Activated CD8-positive, alpha-beta memory T cell treated with anti-CD3 and anti-CD28 coated beads, Interleukin-2, amount 50 U/mL, for 48 hours (primary cell): ENCODE data around the gene LILRA1.
"Not testable (repeated sequence)": the region's sequence is repeated elsewhere in the genome, so short reads cannot be mapped to it uniquely, and the experiment has no call there.

ENCODE experiments used
- DNase-seq: peaks from one replicate; pipeline ENCODE4 v3.0.0-alpha.2; 2020

The LILRA1 gene

DNA sequence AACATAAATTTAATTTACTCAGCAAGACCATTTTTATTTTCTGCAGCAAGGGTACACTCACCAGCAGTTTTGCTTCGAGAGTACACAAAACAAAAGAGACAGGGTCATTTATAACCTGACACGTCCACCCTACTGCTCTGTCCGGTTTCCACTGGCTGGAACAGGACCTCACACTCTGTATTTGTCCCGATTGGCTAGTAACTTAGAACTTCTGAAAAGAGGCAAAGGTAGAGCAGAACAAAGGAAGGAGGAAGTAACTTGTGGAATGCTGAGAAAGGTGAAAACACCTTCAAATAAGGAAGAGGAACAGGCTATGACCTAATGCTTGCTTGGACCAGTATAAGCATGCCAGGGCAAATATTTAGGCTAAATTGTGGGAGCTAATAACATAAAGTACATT lies 34.5 kb downstream of the LILRA1 start:
- DNase-seq = not testable (repeated sequence)

- DNase-seq = not testable (repeated sequence)
Observed at GRCh38 chr19:54630262-54630661, 36.8 kb downstream of the LILRA1 start, which contains the start of gene LILRB1. Gene LILRB1 (plus strand): TSS chr19:54630484. CDS start chr19:54631074, 590 bp downstream.

DNA sequence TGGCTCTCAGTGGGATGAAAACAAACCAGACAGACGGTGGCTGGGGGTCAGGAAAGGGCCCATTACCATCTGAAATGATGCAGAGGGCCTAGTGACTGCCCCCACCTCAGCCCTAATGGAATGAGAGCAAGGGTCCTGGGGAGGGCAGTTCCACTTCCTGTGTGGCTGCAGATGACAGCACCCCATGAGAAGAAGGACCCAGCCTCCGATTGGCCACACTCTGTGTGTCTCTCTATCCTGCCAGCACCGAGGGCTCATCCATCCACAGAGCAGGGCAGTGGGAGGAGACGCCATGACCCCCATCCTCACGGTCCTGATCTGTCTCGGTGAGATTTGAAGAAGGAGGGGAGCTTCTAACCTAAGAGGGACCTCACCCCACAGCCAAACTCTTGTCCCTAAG lies 37.4 kb downstream of the LILRA1 start:
- no peak for DNase-seq

DNA sequence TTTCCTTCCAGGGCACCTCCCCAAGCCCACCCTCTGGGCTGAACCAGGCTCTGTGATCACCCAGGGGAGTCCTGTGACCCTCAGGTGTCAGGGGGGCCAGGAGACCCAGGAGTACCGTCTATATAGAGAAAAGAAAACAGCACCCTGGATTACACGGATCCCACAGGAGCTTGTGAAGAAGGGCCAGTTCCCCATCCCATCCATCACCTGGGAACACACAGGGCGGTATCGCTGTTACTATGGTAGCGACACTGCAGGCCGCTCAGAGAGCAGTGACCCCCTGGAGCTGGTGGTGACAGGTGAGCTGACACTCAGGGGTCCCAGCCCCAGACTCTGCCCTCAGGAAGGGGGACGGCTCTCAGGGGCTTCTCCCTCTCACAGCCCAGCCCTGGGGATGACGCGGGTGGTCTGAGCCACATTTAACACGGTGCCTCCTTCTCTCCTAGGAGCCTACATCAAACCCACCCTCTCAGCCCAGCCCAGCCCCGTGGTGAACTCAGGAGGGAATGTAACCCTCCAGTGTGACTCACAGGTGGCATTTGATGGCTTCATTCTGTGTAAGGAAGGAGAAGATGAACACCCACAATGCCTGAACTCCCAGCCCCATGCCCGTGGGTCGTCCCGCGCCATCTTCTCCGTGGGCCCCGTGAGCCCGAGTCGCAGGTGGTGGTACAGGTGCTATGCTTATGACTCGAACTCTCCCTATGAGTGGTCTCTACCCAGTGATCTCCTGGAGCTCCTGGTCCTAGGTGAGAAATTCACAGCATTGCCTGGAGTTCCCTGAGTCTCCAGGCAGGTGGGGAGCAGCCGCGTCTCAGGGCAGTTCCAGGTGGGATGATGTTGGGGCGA lies 38.3 kb downstream of the LILRA1 start:
- not testable (repeated sequence) for DNase-seq

DNA sequence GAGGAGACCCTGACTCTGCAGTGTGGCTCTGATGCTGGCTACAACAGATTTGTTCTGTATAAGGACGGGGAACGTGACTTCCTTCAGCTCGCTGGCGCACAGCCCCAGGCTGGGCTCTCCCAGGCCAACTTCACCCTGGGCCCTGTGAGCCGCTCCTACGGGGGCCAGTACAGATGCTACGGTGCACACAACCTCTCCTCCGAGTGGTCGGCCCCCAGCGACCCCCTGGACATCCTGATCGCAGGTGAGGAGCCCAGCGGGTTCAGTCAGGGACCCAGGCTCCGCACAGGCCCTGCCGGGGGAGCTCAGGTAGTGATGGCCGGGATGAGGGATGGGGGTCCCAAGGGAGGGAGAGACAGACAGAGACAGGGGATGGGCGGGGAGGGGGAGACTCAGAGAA lies 39.1 kb downstream of the LILRA1 start:
- DNase-seq = not testable (repeated sequence)

DNA sequence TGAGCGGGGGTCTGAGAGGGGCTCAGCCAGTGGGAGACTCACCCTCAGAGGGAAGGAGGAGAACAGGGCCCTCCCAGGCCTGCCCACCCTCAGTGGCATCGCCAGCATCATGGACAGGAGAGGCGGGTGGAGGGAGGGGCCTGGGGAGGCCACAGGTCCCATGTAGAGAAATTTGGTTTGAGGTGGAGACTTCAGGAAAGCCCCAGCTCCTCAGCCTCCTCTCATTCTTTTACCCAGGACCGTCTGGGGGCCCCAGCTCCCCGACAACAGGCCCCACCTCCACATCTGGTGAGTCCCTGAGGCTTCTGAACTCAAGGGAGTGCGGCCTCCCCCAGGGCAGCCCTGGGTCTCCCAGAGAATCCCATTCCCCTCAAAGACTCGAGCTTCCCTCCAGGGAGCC lies 40.0 kb downstream of the LILRA1 start:
- no peak for DNase-seq

DNA sequence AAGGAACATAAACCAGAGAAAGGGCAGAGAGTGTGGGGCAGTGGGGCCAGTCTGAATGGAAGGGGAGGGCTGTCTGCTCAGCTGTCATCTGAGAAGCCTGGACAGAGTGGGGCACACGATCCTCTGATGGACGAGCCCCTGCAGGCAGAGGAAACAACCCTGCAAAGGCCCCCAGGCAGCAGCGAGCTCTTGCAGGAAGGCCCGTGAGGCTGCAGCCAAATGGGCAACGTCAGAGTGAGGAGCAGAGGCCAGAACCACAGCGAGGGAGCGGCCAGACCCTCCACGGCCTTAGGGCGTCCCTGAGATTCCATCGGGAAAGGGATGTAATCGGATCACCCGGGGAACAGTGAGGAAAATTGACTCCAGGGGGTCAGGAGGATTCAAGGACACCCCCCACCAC lies 42.6 kb downstream of the LILRA1 start:
- not testable (repeated sequence) for DNase-seq

DNA sequence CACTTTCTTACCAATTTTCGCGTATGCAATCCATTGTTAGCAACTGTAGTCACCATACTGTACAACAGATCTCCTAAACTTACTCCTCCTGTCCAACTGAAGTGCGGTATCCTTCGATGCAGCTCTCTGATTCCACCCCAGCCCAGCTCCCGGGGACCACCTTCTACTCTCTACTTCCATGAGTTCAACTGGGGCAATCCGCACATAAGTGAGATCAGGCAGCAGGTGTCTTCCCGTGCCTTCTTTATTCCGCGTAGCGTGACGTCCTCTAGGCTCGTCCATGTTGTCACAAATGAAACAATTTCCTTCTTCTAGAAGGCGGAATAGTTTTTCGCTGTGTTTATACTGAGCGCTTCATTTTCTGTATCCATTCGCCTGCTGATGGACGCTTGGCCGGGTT lies 45.3 kb downstream of the LILRA1 start:
- DNase-seq = no peak

GRCh38 chr19:54642953-54643352 lies 49.5 kb downstream of the LILRA1 start:
- not testable (repeated sequence) for DNase-seq

DNA sequence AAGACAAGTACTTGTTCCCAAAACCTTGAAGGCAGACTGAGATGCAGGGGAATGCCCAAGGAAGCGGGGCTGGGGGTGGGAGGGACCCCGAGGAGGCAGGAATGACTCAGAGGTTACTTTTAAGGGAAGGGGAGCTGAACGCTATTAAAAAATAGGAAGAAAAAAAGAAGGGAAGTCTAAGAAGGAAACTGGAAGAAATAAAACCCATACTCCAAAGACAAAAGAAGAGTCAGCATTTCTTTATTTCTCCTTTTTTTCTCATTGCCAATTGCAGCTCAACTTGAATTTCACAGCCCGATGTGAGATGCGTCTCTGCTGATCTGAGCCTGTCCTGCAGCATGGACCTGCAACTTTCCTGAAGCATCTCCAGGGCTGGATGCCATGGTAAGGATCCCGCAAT lies 50.2 kb downstream of the LILRA1 start:
- DNase-seq = not testable (repeated sequence)

DNA sequence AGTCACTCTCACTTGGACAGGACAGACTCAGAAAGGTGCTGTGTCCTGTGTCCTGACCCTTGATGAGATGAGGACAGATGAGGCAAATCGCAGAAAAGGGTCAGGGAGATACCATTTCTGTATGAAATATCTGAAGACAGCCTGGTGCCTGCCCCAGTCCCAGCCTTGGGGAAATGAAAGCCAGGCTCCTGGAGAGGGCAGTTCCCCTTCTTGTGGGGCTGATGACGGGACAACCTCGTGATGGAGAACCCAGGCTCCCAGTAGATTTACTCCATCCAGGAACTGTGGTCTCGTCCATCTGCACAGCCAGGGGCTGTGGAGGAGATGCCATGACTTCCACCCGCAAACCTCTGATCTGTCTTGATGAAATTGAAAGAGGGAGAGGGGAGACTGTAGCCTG lies 50.6 kb downstream of the LILRA1 start:
- no peak for DNase-seq

DNA sequence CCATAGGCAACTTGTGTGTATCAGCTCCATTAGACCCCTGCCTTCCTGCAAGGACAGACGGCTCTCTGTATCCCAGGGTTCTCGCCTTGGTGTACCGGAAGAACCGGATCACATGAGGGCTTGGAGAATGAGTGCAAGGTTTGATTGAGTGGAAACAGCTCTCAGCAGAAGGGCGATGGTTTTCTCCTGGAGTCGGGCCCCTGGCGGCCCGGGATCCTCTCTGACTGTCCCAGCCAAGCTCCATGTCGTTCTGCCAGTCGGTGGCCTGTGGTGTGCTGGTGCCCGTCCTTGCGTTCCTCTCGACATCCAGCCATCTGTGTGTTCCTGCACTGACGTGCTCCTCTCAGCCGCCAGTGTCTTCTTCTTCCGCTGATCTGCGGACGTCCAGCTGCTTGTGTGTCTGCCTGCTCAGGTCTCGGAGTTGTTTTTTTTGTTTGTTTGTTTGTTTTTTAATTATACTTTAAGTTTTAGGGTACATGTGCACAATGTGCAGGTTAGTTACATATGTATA lies 53.0 kb downstream of the LILRA1 start:
- DNase-seq = no peak

GRCh38 chr19:54648129-54648528 lies 54.7 kb downstream of the LILRA1 start:
- DNase-seq = no peak

- DNase-seq = no peak
Observed at GRCh38 chr19:54650108-54650655, 56.8 kb downstream of the LILRA1 start.
